GM12874 (cell line): ENCODE measurements around the gene DAAM1.

Experiments used
- CTCF ChIP-seq: IDR thresholded peaks from 2 replicates; pipeline ENCODE4 v1.5.1; 2011; ENCODE audit warnings: low read depth, mild to moderate bottlenecking, control low read depth, low read length, moderate library complexity; ENCODE audit not compliant: insufficient read depth

DAAM1 gene

GRCh38 chr14:59313144-59313651 lies 124.7 kb downstream of the DAAM1 start:
- no peak for TF ChIP-seq CTCF

GRCh38 chr14:59313658-59314608 lies 125.5 kb downstream of the DAAM1 start:
- TF ChIP-seq CTCF = no peak

DNA sequence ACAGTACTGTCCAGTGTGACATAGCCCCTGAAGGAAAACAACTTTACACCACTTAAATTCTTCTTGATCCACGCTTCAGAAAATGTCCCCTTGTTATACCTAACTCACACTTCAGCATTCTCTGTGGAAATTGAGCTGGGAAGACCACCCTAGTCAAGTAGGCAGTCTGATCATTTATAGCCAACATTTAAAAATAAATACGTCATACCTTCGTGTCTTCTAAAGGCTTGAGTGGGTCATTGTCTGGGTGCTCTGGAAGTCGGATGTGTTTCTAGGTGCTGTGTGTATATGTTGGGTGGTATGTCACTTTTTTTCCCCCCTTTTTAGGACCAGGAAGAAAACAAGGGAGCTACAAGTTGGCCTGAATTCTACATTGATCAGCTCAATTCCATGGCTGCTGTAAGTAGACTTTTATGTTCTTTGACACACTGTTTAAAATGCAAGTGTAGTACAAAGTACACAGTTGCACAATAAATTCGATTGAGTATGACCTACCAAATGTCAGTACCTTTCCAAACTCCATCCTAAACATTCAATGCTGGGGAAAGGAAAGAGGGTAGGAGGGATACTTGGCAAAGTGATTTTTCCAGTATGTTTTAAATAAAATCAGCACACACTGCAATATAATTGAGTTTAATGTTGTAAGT lies 126.6 kb downstream of the DAAM1 start:
- no peak for TF ChIP-seq CTCF

GRCh38 chr14:59316151-59316830 lies 127.8 kb downstream of the DAAM1 start:
- no peak for TF ChIP-seq CTCF

GRCh38 chr14:59317346-59317745 lies 128.9 kb downstream of the DAAM1 start:
- no peak for TF ChIP-seq CTCF

DNA sequence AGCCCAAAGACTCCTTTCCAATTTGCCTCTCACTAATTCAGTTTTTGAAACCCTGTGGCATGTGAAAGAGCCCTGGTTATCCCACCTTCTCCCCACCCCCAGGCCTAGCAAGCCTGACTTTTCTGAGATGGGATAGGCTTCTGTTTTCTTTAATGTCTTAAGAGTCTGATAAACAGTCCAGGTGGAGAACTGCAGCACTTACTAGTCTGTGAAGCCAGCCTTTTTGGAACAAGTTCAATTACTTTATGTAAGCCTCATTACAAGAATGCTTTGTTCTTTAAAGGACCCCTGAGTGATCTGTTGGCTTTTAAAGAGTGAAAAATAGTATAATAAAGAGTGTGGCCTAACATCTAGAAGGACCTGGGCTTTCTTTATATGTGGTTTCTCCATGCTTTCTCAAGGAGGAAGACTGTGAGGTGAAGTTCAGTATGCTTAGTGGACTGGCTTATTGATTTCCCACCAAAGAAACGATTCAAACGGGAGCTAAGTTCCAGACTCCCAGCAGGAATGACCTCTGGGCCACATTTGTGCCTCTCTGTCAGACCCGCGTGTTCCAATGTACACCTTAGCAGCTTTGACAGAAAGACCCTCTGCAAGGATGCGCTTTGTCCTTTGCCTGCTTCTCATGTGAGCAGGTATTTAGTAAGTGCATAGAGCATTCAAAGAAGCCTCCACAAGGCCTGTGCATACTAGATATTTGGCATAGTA lies 129.5 kb downstream of the DAAM1 start:
- no peak for TF ChIP-seq CTCF
